GM12865 (cell line): ENCODE data around the gene AQP10.
A peak's percentile ranks its signal among the peaks of the same experiment; 100 is the strongest.
"Not testable (repeated sequence)": the region's sequence is repeated elsewhere in the genome, so short reads cannot be mapped to it uniquely, and the experiment has no call there.

Source experiments
- DNase-seq: peaks from one replicate; pipeline ENCODE4 v3.0.0; 2010; ENCODE audit warnings: low read depth
- H3K4me3 ChIP-seq: 2 replicates; pipeline ENCODE4 v1.5.1; 2011; ENCODE audit warnings: mild to moderate bottlenecking, low read depth, low read length, control low read depth
- CTCF ChIP-seq: IDR thresholded peaks from 2 replicates; pipeline ENCODE4 v1.5.1; 2011; ENCODE audit warnings: low read length, control low read depth, low read depth, inconsistent platforms; ENCODE audit not compliant: insufficient read depth; ENCODE audit errors: missing control alignments

Gene AQP10

GRCh38 chr1:154313066-154313356, 7.9 kb upstream of the AQP10 start:
- no peak overlapping the region for H3K4me3 ChIP-seq
- no peak for DNase-seq
- no peak for TF ChIP-seq CTCF

GRCh38 chr1:154314226-154314625, 6.7 kb upstream of the AQP10 start:
- not testable (repeated sequence) for H3K4me3 ChIP-seq, DNase-seq

- no peak for DNase-seq
- TF ChIP-seq CTCF = no peak
- no peak overlapping the region for H3K4me3 ChIP-seq
Measured at GRCh38 chr1:154316704-154317103, 4.2 kb upstream of the AQP10 start.

GRCh38 chr1:154318386-154318785, 2.5 kb upstream of the AQP10 start:
- H3K4me3 ChIP-seq = no peak overlapping the region
- no peak for TF ChIP-seq CTCF
- no peak for DNase-seq

- not testable (repeated sequence) for H3K4me3 ChIP-seq, DNase-seq
Measured at GRCh38 chr1:154321609-154321934, 679 bp downstream of the AQP10 start.

GRCh38 chr1:154323493-154323892, 2.6 kb downstream of the AQP10 start:
- no peak overlapping the region for H3K4me3 ChIP-seq

GRCh38 chr1:154324241-154324640, 3.3 kb downstream of the AQP10 start:
- no peak overlapping the region for H3K4me3 ChIP-seq
- TF ChIP-seq CTCF = no peak
- DNase-seq = no peak

More at GRCh38 chr1:154323493-154323892, 2.6 kb downstream of the AQP10 start:
- no peak for TF ChIP-seq CTCF
- no peak for DNase-seq

- DNase-seq = peak; percentile 86
- peak; percentile 96 for TF ChIP-seq CTCF
- peak within 1 kb of the TSS; percentile 74 for H3K4me3 ChIP-seq
Measured at GRCh38 chr1:154324669-154325582, 4.0 kb downstream of the AQP10 start, which contains the start of gene ATP8B2. TSS of gene ATP8B2 (plus strand) at chr1:154325525. CDS start at chr1:154328142, 2,617 bp downstream.
